HG03196 (cell line): Measurements from ENCODE around the gene PTPRA.
A peak's percentile ranks its signal among the peaks of the same experiment; 100 is the strongest.

Source experiments
- ATAC-seq: cut with Tn5 transposase; IDR thresholded peaks from one replicate; pipeline ENCODE4 v1.9.1; 2021; ENCODE audit not compliant: unreplicated experiment

PTPRA gene

GRCh38 chr20:2851086-2851485, 22.2 kb upstream of the PTPRA start:
- ATAC-seq, result no peak

DNA sequence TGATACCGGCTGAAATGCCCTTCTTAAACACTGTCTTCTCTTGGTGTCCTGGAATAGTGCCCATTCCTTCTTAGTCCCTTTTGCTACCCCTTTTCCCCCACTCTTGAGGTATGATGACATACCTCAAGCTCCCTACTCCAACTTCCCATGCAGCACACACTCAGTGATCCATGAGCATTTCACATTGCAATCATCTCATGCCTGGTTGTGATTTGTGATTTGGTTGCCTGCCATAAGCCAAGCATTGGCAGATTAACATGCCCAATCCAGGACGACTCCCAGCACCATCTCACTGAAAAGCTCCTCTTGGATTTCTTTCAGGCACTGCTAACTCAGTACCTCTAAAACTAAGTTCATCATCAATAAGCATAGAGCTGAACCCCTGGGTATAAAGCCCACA, 14.7 kb upstream of the PTPRA start:
- ATAC-seq, result no peak

DNA sequence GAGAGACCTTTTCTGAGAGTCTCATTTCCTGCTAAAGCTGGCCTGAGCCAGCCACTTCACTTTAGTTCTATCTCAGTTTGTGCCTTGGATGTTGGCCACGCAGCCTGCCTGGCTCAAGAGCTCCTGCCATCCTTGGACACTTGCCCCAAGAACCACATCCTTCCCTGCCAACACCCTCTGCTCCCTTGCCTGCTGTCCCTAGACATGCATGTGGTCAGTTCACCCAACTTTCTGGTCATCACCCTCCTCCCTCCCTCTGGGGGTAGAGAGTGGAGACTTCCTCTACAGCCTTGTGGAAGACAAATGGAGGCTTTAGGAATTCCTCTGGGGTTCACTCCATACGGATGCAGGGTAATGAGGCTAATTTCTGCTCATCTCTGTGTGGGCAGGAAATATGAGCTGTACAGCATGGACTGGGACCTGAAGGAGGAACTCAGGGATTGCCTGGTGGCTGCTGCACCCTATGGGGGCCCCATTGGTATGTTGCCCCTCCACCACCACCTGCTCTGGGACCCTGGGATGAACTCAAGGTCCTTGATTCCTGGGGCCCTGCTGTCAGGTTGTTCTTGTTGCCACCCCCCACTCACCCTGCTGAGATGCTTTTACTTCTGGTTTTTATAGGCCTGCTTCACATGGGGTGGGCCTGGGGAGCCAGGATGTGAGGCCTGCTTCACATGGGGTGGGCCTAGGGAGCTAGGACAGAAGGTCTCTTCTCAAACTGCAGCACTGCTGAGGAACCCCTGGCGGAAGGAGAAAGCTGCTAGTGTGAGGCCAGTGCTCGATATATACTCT, 13.8 kb upstream of the PTPRA start:
- ATAC-seq, result no peak

- ATAC-seq, result no peak
Observed at GRCh38 chr20:2864626-2865025, 8.7 kb upstream of the PTPRA start.

DNA sequence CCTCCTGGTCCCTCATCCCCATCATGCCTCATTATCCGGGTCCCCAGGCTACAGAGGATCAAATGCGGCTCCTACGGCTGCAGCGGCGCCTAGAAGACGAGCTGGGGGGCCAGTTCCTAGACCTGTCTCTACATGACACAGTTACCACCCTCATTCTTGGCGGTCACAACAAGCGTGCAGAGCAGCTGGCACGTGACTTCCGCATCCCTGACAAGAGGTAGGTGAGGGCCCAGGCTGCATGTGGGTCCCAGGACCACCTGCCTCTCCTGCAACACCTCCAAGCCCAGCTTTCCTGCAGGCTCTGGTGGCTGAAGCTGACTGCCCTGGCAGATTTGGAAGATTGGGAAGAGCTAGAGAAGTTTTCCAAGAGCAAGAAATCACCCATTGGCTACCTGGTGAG, 8.2 kb upstream of the PTPRA start:
- ATAC-seq, result no peak

DNA sequence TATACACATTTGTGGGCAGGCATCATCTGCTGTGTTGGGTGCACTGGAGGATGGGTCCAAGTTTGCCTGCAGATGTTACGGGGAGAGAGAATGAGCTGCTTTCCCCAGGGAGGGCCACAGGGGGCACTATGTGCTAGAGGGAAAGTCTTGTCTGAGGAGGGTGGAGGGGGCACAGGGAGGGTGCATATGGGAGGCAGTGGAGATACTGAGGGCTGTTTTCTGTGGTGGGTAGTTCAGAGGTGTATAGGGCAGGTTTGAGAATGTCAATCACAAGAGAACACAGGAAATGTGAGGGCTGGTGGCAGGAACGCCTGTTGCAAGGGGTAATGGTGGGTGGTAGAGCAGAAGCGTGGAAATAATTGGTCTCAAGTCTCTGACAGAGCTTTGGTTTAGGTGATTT, 7.7 kb upstream of the PTPRA start:
- no peak for ATAC-seq

GRCh38 chr20:2866236-2866635, 7.0 kb upstream of the PTPRA start:
- no peak for ATAC-seq

DNA sequence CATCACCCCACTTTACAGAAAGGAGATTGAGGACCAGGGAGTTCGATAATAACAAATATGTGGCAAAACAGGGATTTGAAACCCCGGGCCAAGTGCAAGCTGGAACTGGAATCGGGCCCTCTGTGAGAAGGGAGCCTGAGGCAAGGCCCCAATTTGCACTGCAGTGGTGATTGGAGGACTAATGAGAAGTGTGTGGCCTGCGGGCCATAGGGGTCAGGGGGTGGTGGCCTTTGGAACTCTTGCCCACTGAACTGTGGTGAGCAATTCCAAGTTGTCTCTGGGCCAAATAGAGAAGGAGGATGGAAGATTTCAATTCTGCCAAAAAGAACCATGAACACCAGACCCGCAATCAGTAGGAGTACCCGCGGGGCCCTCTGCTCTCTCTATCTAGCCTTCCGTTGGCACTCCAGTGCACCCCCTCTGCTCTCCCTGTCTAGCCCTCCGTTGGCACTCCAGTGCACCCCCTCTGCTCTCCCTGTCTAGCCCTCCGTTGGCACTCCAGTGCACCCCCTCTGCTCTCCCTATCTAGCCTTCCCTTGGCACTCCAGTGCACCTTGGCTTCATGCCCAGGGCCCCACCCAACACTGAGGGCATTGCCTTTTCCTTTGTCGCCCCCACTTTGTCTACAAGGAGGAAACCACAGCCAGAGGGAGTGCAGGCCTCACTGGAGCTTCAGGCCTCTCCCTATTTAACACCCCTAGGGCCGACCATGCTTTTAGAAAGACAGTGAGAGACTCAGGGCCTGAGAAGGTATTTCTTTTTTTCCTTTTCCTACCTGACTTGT, 6.0 kb upstream of the PTPRA start:
- ATAC-seq, result no peak

DNA sequence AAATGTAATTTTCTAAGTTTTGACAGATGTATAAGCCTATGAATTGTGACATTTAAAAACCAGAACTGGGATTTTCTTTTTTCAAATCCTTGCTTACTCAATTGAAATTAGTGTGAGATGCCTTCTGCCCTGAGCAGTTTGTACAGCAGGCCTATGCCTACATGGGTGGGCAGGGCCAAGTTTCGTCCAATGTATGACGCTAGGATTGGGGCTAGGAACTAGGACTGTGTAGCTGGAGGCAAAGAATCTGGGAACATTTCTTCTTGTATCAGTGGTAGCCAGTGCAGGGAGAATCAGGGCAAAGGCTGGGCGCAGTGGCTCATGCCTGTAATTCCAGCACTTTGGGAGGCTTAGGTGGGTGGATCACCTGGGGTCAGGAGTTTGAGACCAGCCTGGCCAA, 3.9 kb upstream of the PTPRA start:
- ATAC-seq, result no peak

DNA sequence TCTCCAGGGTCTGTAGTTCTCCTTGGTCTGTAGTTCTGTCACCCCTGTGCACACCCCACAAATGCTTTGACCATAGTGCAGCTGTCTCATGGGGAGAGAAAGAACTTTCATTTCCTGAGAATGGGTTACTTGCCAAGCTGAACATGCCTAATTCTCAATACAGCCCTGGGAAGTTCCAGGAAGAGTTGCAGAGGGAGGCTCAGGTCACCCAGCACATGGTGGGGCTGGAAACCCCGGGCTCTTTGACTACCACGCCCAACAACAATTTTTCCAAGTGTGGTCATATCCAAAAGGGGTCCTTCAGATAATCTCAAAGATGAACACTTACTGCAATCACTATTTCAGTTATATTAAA, 2.2 kb upstream of the PTPRA start:
- no peak for ATAC-seq

DNA sequence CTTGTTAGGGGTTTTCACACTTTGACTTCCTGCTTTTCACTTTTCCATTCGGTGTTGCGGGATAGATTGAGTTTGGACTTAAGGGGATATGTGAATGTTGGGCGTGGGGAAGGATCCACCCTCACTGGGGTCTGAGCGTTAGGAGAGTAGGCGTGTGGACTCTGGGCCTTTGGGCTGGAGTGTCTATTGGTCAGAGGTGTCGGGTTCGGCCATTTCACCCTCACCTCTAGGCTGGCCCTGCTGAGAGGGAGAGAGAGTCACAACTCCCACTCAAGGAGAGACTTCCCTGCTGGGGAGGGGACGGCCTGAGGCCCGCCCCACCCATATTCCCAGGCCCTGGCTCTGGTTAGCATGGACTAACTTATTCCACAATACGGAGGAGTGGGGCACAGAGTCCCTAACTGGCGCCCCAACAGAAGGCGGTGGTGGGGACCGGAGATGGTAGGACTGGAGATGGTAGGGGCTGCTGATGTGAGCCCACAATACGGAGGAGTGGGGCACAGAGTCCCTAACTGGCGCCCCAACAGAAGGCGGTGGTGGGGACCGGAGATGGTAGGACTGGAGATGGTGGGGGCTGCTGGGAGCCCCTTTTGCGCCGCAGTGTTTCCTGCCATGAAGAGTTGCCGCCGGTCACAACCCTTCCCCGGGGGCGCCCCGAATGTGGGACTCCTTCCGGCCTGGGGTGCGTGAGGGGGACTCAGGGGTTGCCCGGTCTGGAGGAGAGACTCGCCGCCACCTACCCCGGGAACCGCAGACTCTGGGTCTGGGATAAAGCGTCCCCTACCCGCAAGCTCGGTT, 1.4 kb upstream of the PTPRA start:
- ATAC-seq, result no peak

DNA sequence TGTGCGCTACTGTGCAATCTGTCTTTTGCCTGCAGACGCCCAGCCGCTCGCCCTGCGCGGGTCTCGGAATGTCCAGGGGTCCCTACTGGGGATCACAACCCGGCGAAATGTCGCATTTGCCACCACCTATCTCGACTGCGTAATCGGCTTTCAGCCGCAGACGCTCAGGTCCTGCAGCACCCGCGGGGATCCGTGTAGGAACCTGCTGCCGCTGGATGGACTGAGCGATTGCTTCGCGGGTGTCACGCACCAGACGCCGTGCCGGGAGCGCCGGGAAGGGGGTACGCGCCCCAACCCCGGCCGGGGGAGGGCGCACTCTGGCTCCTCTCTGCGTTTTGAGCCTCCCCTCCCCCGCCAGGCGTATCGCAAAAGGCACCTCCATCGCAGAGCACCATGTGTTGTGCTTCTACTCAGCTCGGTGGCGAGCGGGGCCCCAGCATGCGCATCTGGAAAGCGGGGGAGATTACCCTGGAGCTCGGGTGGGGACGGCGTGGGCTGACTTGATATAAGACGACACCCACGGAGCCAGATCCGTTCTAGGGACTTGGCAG, 747 bp upstream of the PTPRA start:
- peak; percentile 21 for ATAC-seq

- ATAC-seq, result peak; percentile 8
Observed at GRCh38 chr20:2873747-2874041, 413 bp downstream of the PTPRA start.

DNA sequence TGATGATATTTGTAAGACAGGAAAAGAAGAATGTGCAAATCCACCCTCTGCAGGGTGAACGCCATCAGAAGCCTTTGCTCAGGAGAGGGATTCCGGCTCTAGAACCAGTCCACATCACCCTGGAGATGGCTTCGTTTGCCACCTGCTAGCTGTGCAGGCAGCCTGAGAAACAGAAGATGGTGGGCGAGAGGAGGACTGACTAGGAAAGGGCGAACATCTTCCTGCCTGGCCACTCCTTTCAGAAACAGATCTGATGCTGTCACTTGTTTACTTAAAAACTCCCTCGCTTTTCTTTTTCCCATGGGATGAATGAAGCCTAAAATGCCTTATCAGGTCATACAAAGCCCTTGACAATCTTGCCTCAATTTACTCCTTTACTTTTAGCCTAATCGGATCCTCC, 1.2 kb downstream of the PTPRA start:
- ATAC-seq, result no peak

GRCh38 chr20:2875690-2876203, 2.5 kb downstream of the PTPRA start:
- no peak for ATAC-seq

- ATAC-seq, result no peak
Observed at GRCh38 chr20:2878515-2878914, 5.2 kb downstream of the PTPRA start.

GRCh38 chr20:2879146-2879545, 5.9 kb downstream of the PTPRA start:
- no peak for ATAC-seq

- ATAC-seq, result no peak
Observed at GRCh38 chr20:2880650-2881049, 7.4 kb downstream of the PTPRA start.

GRCh38 chr20:2883726-2884637, 10.7 kb downstream of the PTPRA start:
- no peak for ATAC-seq

- ATAC-seq, result no peak
Observed at GRCh38 chr20:2887715-2888114, 14.4 kb downstream of the PTPRA start.
